ENCODE measurements around the gene LITAF.

LITAF gene

GRCh38 chr16:11625769-11626168, 39.0 kb upstream of the LITAF start:
- Mint-ChIP-seq H3K4me3 (no peak overlapping the region), H3K9me3 (no peaks in the 10 kb centered on the region), H3K36me3 (no peaks in the 10 kb centered on the region), H3K4me1 (peaks cover 62% of the 10 kb centered on the region), H3K27ac (no peak overlapping the region), H3K27me3 (no peaks in the 10 kb centered on the region)

DNA sequence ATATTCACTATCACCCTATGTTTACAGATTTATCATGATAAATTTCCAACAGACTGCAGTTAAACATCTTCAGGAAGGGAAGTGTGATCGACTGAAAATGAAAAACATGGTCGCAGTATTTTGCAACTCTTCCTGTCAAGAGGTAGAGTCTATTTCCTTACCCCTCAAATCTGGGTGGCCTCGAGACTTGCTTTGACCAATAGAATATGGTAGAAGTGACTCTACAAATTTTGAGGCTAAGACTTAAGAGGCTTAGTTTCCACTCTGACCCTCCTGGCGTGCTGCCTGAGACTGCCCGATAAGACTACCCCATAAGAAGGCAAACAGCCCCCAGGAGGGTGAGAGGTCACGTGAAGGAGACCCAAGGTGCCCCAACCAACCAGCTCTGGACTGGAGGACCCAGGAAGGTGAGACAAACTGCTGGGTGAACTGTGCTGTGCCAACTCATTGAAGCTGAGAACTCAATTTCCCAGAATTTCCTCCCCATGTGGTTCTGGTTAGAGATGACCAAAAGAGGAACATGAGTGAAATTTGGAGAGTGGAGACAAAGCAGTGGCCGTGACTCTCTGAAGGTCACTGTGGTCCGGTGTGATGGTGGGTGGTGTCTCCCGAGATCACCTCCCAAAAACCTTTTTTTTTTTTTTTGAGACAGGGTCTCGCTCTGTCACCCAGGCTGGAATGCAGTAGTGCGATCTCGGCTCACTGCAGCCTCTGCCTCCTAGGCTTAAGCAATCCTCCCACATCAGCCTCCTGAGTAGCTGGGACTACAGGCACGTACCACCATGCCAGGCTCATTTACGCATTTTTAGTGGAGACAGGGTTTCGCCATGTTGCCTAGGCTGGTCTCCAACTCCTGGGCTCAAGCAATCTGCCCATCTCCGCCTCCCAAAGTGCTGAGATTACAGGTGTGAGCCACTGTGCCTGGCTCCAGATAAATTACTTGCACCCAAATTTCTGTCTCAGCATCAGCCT, 38.2 kb upstream of the LITAF start:
- H3K27me3 Mint-ChIP-seq = no peaks in the 10 kb centered on the region
- no peak overlapping the region for H3K4me3 Mint-ChIP-seq
- no peaks in the 10 kb centered on the region for H3K9me3 Mint-ChIP-seq
- H3K36me3 Mint-ChIP-seq = peaks cover 3% of the 10 kb centered on the region
- peak overlapping the region; percentile 86 for H3K27ac Mint-ChIP-seq
- peaks cover 61% of the 10 kb centered on the region for H3K4me1 Mint-ChIP-seq

- Mint-ChIP-seq H3K27ac (peak overlapping the region; percentile 86), H3K9me3 (no peaks in the 10 kb centered on the region), H3K4me3 (peak overlapping the region; percentile 47), H3K27me3 (no peaks in the 10 kb centered on the region), H3K4me1 (peaks cover 63% of the 10 kb centered on the region), H3K36me3 (peaks cover 3% of the 10 kb centered on the region)
Measured at GRCh38 chr16:11624205-11624604, 37.5 kb upstream of the LITAF start.

GRCh38 chr16:11621920-11622651, 35.4 kb upstream of the LITAF start:
- no peaks in the 10 kb centered on the region for H3K9me3 Mint-ChIP-seq
- peak overlapping the region; percentile 89 for H3K27ac Mint-ChIP-seq
- H3K4me3 Mint-ChIP-seq = peak overlapping the region; percentile 87
- H3K36me3 Mint-ChIP-seq = peaks cover 3% of the 10 kb centered on the region
- peaks cover 64% of the 10 kb centered on the region for H3K4me1 Mint-ChIP-seq
- H3K27me3 Mint-ChIP-seq = no peaks in the 10 kb centered on the region

- peaks cover 65% of the 10 kb centered on the region for H3K4me1 Mint-ChIP-seq
- peaks cover 3% of the 10 kb centered on the region for H3K36me3 Mint-ChIP-seq
- peak overlapping the region; percentile 87 for H3K4me3 Mint-ChIP-seq
- H3K27me3 Mint-ChIP-seq = no peaks in the 10 kb centered on the region
- peak overlapping the region; percentile 89 for H3K27ac Mint-ChIP-seq
- no peaks in the 10 kb centered on the region for H3K9me3 Mint-ChIP-seq
Measured at GRCh38 chr16:11621539-11621919, 34.8 kb upstream of the LITAF start.

DNA sequence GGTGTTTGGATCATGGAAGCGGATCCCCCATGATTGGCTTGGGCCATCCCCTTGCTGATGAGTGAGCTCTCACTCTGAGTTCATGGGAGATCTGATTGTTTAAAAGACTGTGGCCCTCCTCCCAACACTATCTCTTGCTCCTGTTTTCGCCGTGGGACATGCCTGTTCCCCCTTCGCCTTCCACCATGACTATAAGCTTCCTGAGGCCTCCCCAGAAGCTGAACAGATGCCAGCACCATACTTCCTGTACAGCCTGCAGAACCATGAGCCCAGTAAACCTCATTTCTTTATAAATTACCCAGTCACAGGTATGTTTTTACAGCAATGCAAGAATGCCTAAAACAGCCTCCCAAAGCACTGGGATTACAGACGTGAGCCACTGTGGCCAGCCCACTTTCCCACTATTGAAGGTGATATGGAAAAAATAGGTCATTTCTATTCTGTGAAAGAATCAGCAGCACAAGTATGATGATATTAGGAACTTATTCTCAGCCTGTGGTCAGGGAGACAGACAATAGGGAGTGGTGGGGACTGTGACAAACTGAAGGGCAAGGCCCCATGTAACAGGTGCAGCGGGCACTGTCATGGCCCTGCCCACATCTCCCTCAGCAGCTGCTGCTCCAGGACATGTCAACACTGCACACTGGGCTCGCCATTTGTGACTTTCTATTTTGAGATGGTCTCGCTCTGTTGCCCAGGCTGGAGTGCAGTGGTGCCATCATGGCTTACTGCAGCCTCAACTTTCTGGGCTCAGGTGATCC, 33.7 kb upstream of the LITAF start:
- peak overlapping the region; percentile 67 for H3K4me3 Mint-ChIP-seq
- H3K36me3 Mint-ChIP-seq = peaks cover 3% of the 10 kb centered on the region

DNA sequence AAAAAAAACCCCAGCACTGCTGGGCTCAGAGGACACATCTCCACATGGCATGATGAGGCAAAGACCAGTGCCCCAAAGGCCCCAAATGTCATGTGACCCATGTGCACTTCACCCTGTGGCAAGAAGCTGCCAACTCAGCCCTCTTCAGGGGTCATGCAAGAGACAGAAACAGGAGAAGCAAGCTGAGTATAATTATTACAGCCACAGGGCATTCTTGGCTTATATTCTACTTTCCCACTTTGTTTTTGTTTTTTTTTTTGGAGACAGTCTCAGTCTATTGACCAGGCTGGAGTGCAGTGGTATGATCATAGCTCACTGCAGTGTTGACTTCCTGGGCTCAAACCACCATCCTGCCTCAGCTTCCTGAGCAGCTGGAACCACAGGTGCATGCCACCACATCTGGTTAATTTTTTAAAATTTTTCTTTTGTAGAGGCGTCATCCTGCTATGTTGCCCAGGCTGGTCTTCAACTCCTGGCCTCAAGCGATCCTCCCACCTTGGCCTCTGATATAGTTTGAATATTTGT, 32.7 kb upstream of the LITAF start:
- H3K4me3 Mint-ChIP-seq = peak overlapping the region; percentile 15
- H3K4me1 Mint-ChIP-seq = peaks cover 65% of the 10 kb centered on the region
- H3K27me3 Mint-ChIP-seq = no peaks in the 10 kb centered on the region
- H3K36me3 Mint-ChIP-seq = peaks cover 3% of the 10 kb centered on the region
- peak overlapping the region; percentile 76 for H3K27ac Mint-ChIP-seq
- no peaks in the 10 kb centered on the region for H3K9me3 Mint-ChIP-seq

More for the DNA sequence above, 33.7 kb upstream of the LITAF start:
- Mint-ChIP-seq H3K27ac (peak overlapping the region; percentile 89), H3K27me3 (no peaks in the 10 kb centered on the region), H3K4me1 (peaks cover 68% of the 10 kb centered on the region), H3K9me3 (no peaks in the 10 kb centered on the region)

DNA sequence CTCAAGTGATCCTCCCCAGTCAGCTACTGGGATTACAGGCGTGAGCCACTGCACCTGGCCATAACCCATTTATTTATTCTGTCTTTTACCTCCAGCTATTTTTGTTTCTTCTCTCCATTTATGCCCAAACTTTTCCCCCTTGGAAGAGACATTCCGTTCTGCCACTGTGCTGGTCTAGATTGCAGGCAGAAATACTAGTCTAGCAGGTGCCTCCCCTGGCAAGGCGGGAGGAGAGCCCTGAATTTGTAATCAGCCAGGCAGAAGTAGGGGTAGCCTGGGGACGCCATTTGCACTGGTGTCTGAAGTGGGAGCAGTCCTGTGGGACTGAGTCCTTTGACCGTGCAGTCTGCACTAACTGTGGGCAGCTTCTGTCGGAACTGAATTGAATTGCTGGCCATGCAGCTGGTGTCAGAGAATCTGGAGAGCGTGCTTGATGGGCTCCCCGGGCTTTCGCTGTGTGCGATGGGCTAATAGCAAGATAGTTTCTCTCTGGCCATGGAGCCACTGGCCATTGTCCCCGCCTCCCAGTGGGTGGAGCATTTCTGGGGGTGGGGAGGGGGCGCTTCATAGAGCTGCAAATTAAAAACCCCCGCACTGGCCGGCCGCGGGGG, 31.5 kb upstream of the LITAF start:
- H3K27ac Mint-ChIP-seq = peak overlapping the region; percentile 95
- no peak overlapping the region for H3K4me3 Mint-ChIP-seq
- peaks cover 3% of the 10 kb centered on the region for H3K36me3 Mint-ChIP-seq
- H3K9me3 Mint-ChIP-seq = no peaks in the 10 kb centered on the region
- no peaks in the 10 kb centered on the region for H3K27me3 Mint-ChIP-seq
- peaks cover 64% of the 10 kb centered on the region for H3K4me1 Mint-ChIP-seq

GRCh38 chr16:11615748-11616447, 29.2 kb upstream of the LITAF start:
- H3K4me1 Mint-ChIP-seq = peaks cover 48% of the 10 kb centered on the region
- peaks cover 3% of the 10 kb centered on the region for H3K36me3 Mint-ChIP-seq
- H3K4me3 Mint-ChIP-seq = no peak overlapping the region
- no peak overlapping the region for H3K27ac Mint-ChIP-seq
- H3K27me3 Mint-ChIP-seq = no peaks in the 10 kb centered on the region
- no peaks in the 10 kb centered on the region for H3K9me3 Mint-ChIP-seq

DNA sequence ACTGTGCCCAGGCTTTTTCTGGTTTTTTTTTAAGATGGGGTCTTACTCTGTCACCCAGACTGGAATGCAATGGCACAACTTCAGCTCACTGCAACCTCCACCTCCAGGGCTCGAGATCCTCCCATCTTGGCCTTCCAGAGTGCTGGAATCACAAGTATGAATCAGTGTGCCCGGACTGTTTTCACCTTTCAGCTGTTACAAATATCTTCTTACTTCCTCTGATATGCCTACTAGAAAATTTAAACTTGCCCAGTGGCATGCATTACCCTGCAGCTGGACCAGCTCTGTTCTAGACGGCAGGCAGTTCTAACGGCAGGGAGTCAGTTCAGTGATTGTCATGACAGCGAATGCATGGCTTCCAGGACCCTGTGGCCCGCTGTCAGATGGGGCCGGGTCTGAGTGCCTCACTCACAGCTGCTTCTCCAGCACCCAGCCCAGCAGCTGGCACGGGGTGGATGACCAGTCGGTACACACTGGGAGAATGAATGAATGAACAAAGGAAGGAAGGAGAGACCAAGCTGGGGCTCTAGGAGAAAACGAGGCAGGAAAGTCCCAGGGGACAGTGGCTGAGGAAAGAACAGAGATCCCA, 28.0 kb upstream of the LITAF start:
- Mint-ChIP-seq H3K4me1 (peaks cover 48% of the 10 kb centered on the region), H3K9me3 (no peaks in the 10 kb centered on the region), H3K27ac (peak overlapping the region; percentile 57), H3K4me3 (no peak overlapping the region), H3K27me3 (no peaks in the 10 kb centered on the region), H3K36me3 (no peaks in the 10 kb centered on the region)

DNA sequence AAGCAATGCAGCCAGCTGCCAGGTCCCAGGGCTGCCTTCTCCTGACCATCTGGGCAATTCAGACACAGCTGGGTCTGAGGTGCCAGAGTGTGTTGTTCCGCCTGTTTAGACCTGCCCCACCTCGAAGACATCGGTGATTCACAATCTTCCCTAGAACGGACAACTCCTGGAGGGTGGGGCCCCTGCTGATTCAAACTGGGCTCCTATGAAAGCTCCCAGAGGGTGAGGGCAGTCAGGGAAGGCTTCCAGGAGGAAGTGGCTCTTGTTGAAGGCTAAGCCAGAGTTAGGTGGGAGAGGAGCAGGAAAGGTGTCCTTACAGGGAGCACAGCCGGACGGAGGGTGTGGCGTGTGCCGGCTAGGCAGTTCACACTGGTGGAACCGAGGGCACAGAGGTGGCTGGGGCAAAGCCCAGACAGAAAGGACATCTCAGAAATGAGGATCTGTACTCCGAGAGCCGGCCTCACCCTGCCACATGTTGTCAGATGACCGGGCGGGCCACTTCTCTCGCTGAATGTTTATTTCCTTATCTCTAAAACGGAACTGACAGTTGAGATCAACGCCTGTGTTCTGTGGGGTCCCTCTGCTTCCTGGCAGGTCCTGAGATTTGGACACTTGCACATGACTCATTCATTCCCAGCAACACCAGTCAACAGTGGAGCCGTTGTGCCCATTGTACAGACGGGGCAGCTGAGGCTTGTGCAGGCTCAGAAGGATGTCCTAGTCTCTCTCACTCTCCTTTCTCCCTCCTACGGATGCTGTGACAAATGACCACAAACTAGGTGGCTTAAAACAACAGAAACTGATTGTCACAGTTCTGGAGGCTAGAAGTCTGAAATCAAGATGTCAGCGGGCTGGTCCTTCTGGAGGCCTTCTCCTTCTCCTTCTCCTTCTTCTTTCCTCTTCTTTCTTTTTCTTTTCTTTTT, 26.9 kb upstream of the LITAF start:
- no peaks in the 10 kb centered on the region for H3K27me3 Mint-ChIP-seq
- H3K36me3 Mint-ChIP-seq = no peaks in the 10 kb centered on the region
- peaks cover 52% of the 10 kb centered on the region for H3K4me1 Mint-ChIP-seq
- H3K4me3 Mint-ChIP-seq = peak overlapping the region; percentile 15
- H3K9me3 Mint-ChIP-seq = no peaks in the 10 kb centered on the region
- H3K27ac Mint-ChIP-seq = peak overlapping the region; percentile 12

DNA sequence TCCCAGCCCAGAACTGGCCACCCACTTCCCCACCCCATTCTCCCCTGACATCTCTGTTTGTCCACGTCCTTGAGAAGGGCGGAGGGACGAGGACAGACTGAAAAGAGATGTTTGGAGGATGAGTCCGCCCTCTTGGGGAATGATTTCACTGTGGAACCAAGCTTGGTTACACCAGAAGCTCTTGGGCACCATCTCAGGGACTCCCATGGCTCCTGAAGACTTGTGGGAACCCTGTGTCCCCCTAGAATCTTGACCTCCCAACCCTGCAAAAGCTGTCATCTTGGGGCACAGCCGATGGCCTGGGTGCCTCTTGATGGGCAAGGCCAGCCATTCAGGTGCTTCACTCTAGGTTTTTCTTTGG, 25.9 kb upstream of the LITAF start:
- Mint-ChIP-seq H3K4me1 (peaks cover 54% of the 10 kb centered on the region), H3K4me3 (no peak overlapping the region), H3K27me3 (no peaks in the 10 kb centered on the region), H3K9me3 (no peaks in the 10 kb centered on the region), H3K27ac (no peak overlapping the region), H3K36me3 (no peaks in the 10 kb centered on the region)

DNA sequence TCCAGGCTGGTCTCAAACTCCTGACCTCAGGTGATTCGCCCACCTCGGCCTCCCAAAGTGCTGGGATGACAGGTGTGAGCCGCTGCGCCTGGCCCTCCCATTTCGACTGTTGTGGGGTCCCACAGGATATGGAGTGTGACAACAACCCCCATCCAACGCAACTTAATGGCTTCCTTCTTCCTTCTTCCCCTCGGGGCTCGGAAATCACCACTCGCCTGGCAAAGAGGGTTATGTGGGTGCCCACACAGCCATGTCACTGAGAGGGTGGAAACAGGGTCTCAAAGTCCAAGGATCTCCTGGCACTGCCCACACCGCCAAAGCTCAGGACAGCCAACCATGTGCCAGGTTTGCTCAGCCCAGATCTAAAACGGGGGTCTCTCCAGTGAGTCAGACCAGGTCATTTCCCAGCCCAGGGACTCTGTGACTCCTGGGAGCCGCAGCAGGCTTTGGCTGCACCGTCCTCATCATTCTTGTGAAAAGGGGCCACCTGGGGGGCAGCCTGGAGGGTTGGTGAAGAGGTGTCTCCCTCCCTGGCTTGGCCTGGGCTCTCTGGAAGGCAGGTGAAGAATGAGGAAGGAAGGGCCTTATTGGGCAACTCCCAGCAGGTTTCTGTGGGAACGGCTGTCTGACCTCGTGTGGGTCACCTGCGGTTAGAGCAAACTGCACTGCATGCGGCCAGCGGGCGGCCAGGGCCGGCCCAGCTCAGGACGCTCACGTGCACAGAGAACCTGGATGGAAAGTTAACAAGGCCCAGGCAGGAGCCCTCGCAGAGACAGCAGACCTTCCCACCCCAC, 25.3 kb upstream of the LITAF start:
- Mint-ChIP-seq H3K9me3 (no peaks in the 10 kb centered on the region), H3K27ac (no peak overlapping the region), H3K4me1 (peaks cover 52% of the 10 kb centered on the region), H3K4me3 (no peak overlapping the region), H3K36me3 (no peaks in the 10 kb centered on the region), H3K27me3 (no peaks in the 10 kb centered on the region)
